SU-DHL-6 (cell line): ENCODE data around the gene OLIG1.

Source experiments
- CTCF ChIP-seq: fragments of 200-600 bp; sonication (generic); IDR thresholded peaks from one replicate; pipeline ENCODE4 v1.5.1; 2017; ENCODE audit warnings: antibody characterized with exemption, mild to moderate bottlenecking, low read length, moderate library complexity; ENCODE audit not compliant: insufficient read depth, poor library complexity, severe bottlenecking
- EZH2phosphoT487 ChIP-seq: fragments of 200-600 bp; sonication (generic), shearing (Covaris generic); conservative IDR thresholded peaks from 2 replicates; pipeline ENCODE4 v1.6.1; 2018; ENCODE audit warnings: mild to moderate bottlenecking, antibody characterized with exemption, low read length, moderate library complexity, mixed read lengths

GRCh38 chr21:33021667-33022066, 48.3 kb upstream of the OLIG1 start:
- TF ChIP-seq CTCF (no peak), EZH2phosphoT487 (no peak)
